WTC11 (cell line): Measurements from ENCODE around the gene DUSP9.

Experiments used
- CREB1 ChIP-seq: sonication (generic); formaldehyde crosslinking; IDR thresholded peaks from 2 replicates; pipeline ENCODE4 v1.8.0; 2023; ENCODE audit warnings: mild to moderate bottlenecking, missing genetic modification reagents
- CTCF ChIP-seq: fragments of 200-600 bp; IDR thresholded peaks from 2 replicates; pipeline ENCODE4 v1.8.0; 2022; ENCODE audit warnings: antibody characterized with exemption
- E2F1 ChIP-seq: sonication (generic); formaldehyde crosslinking; IDR thresholded peaks from 2 replicates; pipeline ENCODE4 v1.8.0; 2022; ENCODE audit warnings: mild to moderate bottlenecking, missing genetic modification reagents
- MYBL2 ChIP-seq: sonication (generic); formaldehyde crosslinking; IDR thresholded peaks from 2 replicates; pipeline ENCODE4 v1.8.1; 2023; ENCODE audit warnings: mild to moderate bottlenecking, moderate library complexity, missing genetic modification reagents
- NR2C2 ChIP-seq: sonication (generic); formaldehyde crosslinking; IDR thresholded peaks from 2 replicates; pipeline ENCODE4 v1.8.0; 2022; ENCODE audit warnings: mild to moderate bottlenecking, missing genetic modification reagents
- NR3C1 ChIP-seq: sonication (generic); formaldehyde crosslinking; conservative IDR thresholded peaks from 2 replicates; pipeline ENCODE4 v1.8.1; 2023; ENCODE audit warnings: low read depth, mild to moderate bottlenecking, missing genetic modification reagents
- SP1 ChIP-seq: sonication (generic); formaldehyde crosslinking; conservative IDR thresholded peaks from 2 replicates; pipeline ENCODE4 v1.8.1; 2022; ENCODE audit warnings: missing genetic modification reagents

- no peak for TF ChIP-seq NR3C1 (CRISPR knock-in tag)
- TF ChIP-seq CTCF: peak; percentile 88
- no peak for TF ChIP-seq NR2C2 (CRISPR knock-in tag)
- no peak for TF ChIP-seq E2F1 (CRISPR knock-in tag)
- TF ChIP-seq MYBL2 (CRISPR knock-in tag): no peak
- no peak for TF ChIP-seq SP1 (CRISPR knock-in tag)
- no peak for TF ChIP-seq CREB1
These were observed 22.3 kb downstream of the DUSP9 start for GRCh38 chrX:153669174-153669890.
